IgD-negative memory B cell (primary cell): ENCODE measurements around the gene MYH3. TPM values are rescaled to one million over a fixed set of nuclear protein-coding genes. Genes with fewer than 3 reads are reported as not detected.

ENCODE experiments used
- H3K27ac Mint-ChIP-seq, 3 donors: one replicate each; pipeline ENCODE4 v1.8.0; 2020 to 2022; ENCODE audit warnings: mild to moderate bottlenecking in 3 of 3, mixed read lengths in 3 of 3, moderate library complexity in 1 of 3
- H3K27me3 Mint-ChIP-seq: one replicate; pipeline ENCODE4 v1.8.0; 2021; ENCODE audit warnings: mixed read lengths
- H3K36me3 Mint-ChIP-seq: one replicate; pipeline ENCODE4 v1.8.0; 2020; ENCODE audit warnings: mild to moderate bottlenecking, mixed read lengths
- H3K4me1 Mint-ChIP-seq, 3 donors: one replicate each; pipeline ENCODE4 v1.8.0; 2020 to 2022; ENCODE audit warnings: mixed read lengths in 3 of 3, mild to moderate bottlenecking in 1 of 3
- H3K4me3 Mint-ChIP-seq, 4 donors: one replicate each; pipeline ENCODE4 v1.8.0; 2020 to 2022; ENCODE audit warnings: mild to moderate bottlenecking in 4 of 4, mixed read lengths in 4 of 4, moderate library complexity in 3 of 4
- H3K9me3 Mint-ChIP-seq, 3 donors: one replicate each; pipeline ENCODE4 v1.8.0; 2020 to 2021; ENCODE audit warnings: mixed read lengths in 3 of 3, mild to moderate bottlenecking in 1 of 3
- polyA plus RNA-seq: library from polyadenylated mRNA; unstranded; fragments of 300-500 nt; fragmentation: Illumina TruSeq; gene quantifications from one replicate; pipeline ENCODE4 v1.2.3, GENCODE V29; 2021

MYH3 gene
- polyA plus RNA-seq, 1 donor from 2014 or later = 1.6 TPM

DNA sequence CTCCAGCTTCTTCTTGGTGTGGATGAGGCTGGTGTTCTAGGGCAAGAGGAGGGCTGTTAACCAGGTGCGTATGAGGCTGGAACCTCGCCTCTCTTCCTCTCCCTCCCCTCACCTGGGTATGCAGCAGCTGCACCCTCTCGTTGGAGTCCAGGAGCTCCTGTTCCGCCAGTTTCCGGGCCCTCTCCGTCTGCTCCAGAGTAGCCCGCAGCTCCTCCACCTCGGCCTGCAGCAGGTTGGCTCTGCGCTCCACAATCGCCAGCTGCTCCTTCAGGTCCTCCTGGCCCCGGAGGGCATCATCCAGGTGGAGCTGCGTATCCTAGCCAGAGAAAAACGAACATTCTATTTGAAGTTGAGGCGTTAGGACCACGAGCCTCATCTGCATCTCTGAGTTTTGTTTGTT is 25.4 kb downstream of the MYH3 start:
- no peaks in the 10 kb centered on the region for H3K9me3 Mint-ChIP-seq
- no peak overlapping the region for H3K4me3 Mint-ChIP-seq
- peaks cover 20 to 31% (median 27%) of the 10 kb centered on the region in 3 donors for H3K4me1 Mint-ChIP-seq
- H3K27ac Mint-ChIP-seq = no peak overlapping the region
- no peaks in the 10 kb centered on the region for H3K27me3 Mint-ChIP-seq
- H3K36me3 Mint-ChIP-seq = peaks cover 8% of the 10 kb centered on the region

DNA sequence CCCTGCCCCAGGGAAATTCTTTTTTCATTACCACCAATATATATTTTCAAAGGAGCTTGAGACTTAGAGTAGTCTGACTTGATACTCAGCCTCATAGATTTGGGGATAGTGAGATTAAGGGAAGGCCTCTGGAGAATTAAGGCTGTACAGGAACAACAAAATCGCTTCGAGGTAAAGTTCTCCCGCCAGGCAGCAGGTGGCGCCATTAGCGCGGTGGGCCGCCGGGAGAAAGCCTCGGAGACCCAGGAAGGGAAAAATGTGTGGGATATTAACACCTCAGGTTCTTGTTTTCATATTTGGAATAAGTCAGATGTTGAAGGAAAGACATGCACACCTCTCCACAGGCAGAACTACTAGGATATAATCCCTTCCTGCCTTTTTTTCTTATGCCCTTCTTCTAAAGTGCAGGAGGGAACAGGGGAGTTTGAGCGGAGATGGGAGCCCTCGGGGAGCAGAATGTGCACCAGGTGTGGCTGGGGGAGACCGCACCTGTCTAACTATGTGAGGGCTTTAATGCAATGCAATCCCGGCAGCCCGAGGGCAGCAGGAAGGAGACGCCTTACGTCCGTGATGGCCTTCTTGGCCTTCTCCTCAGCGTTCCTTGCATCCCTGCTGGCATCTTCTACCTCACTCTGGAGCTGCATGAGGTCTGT is 25.9 kb downstream of the MYH3 start:
- no peaks in the 10 kb centered on the region for H3K27me3 Mint-ChIP-seq
- H3K36me3 Mint-ChIP-seq = peaks cover 8% of the 10 kb centered on the region

DNA sequence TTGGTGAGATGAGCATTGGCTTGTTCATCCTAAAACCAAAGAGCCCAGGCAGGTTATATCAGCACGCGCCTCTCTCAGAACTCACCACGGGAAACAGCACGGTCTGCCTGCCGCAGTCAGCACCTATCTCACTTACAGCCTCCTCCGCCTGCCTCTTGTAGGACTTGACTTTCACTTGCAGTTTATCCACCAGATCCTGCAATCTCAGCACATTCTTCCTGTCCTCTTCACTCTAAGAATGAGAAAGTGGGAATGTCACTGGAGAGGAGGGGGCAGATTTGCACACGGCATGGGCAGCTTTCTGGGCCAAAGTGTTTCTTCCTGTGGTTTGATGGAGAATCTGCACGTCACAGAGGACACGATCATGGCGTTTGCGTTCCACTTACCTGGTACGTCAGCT is 27.4 kb downstream of the MYH3 start:
- H3K4me1 Mint-ChIP-seq = peaks cover 14 to 20% (median 18%) of the 10 kb centered on the region in 3 donors
- H3K4me3 Mint-ChIP-seq = no peak overlapping the region
- H3K27ac Mint-ChIP-seq = peak overlapping the region in 1 of 3 donors; percentile 65
- no peaks in the 10 kb centered on the region for H3K9me3 Mint-ChIP-seq
- peaks cover 8% of the 10 kb centered on the region for H3K36me3 Mint-ChIP-seq
- H3K27me3 Mint-ChIP-seq = no peaks in the 10 kb centered on the region

More for the DNA sequence above, 25.9 kb downstream of the MYH3 start:
- H3K9me3 Mint-ChIP-seq = no peaks in the 10 kb centered on the region
- H3K4me1 Mint-ChIP-seq = peaks cover 20 to 31% (median 27%) of the 10 kb centered on the region in 3 donors
- no peak overlapping the region for H3K4me3 Mint-ChIP-seq
- H3K27ac Mint-ChIP-seq = peak overlapping the region in 2 of 3 donors; percentile 57 to 67

DNA sequence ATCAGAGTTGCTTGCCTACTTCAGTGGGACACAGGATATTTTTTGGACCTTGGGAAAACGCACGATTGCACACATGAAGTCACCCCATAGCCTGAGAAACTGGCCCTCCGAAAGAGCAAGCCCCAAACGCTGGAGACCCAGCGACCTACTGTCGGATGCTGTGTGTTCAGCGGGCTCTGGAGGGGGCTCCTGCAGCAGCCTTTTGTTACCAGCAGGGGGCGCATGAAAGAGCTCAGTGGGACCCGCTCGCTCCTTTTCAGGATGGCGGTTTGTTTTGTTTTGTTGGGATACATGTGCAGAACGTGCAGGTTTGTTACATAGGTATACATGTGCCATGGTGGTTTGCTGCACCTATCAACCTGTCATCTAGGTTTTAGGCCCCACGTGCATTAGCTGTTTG is 28.4 kb downstream of the MYH3 start:
- Mint-ChIP-seq H3K27me3 (no peaks in the 10 kb centered on the region), H3K9me3 (no peaks in the 10 kb centered on the region), H3K4me1 (peaks cover 7 to 12% (median 8%) of the 10 kb centered on the region in 3 donors), H3K4me3 (no peak overlapping the region), H3K36me3 (peaks cover 8% of the 10 kb centered on the region), H3K27ac (no peak overlapping the region)

DNA sequence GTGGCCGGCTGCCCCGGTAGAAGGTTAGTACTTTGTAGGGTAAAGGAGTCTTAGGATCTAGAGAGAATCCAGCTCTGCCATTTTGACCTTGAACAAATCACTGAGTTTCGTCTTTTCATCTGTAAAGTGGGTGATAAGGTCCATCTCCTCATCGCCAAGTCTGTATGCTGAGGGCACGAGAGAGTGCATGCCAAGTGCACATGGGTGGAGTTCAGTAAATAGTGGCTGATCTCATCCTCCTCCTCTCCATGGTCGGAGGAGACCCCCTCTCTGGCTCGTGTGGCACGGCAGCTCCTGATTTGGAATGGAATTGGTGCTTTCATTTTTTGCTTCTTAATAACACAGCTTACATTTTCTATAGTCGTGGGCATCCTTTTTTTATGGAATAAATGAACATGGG is 30.7 kb downstream of the MYH3 start:
- no peaks in the 10 kb centered on the region for H3K9me3 Mint-ChIP-seq
- peaks cover 5 to 8% (median 6%) of the 10 kb centered on the region in 3 donors for H3K4me1 Mint-ChIP-seq
- H3K36me3 Mint-ChIP-seq = peaks cover 8% of the 10 kb centered on the region
- H3K27me3 Mint-ChIP-seq = no peaks in the 10 kb centered on the region
- H3K27ac Mint-ChIP-seq = no peak overlapping the region
- no peak overlapping the region for H3K4me3 Mint-ChIP-seq

DNA sequence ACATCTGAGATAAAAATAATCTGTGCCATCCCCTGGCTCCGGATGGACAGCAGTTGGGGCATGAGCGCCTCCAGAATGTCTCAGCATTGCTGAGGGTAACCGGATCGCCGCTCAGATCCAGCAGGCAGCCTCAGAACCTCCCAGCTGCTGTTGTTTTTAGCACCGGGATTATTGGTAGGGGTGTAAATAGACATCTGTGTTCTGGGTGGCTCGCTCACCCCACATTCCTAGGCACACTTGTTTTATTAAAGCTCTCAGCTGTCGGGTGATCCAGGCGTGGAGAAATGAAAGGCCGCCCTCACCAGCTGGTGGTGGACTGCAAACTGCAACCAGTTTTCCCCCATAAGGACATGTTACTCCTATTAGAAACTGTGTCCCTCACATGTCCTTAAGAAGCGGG is 32.1 kb downstream of the MYH3 start:
- peaks cover 2% of the 10 kb centered on the region for H3K36me3 Mint-ChIP-seq
- H3K9me3 Mint-ChIP-seq = no peaks in the 10 kb centered on the region
- H3K4me3 Mint-ChIP-seq = no peak overlapping the region
- H3K27ac Mint-ChIP-seq = no peak overlapping the region
- peaks cover 0 to 5% (median 4%) of the 10 kb centered on the region in 3 donors for H3K4me1 Mint-ChIP-seq
- H3K27me3 Mint-ChIP-seq = no peaks in the 10 kb centered on the region

DNA sequence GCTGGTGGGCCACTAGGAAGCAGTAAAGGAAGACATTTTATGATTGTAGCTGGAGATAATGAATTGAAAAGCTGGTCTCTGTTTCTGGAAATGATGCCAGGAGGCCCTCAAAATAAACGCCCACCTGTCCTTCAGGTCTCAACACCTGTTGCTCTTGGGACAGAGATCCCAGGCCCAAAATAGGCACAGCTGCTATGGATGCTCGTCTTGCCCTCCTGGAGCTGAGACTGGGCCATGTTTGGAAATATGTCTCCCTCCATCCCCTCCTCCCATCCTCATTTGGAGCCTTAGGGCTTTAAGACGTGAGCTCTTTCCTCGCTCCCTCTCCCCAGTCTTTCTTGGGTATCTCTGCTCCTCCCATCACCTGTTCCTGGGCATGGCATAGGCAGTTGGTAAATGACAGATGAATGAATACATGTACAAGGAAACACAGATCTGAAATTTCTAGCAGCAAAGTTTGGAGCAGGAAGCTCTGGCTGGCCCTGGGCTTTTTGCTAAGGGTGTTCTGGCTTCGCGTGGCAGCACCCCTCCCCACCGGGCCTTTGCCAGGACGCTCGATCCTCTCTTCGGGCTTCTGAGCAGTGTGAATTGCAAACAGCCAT is 33.3 kb downstream of the MYH3 start:
- H3K27ac Mint-ChIP-seq = peak overlapping the region in 1 of 3 donors; percentile 14
- H3K4me3 Mint-ChIP-seq = no peak overlapping the region
- H3K27me3 Mint-ChIP-seq = no peaks in the 10 kb centered on the region
- peaks cover 0 to 5% (median 4%) of the 10 kb centered on the region in 3 donors for H3K4me1 Mint-ChIP-seq
- no peaks in the 10 kb centered on the region for H3K9me3 Mint-ChIP-seq
- no peaks in the 10 kb centered on the region for H3K36me3 Mint-ChIP-seq

DNA sequence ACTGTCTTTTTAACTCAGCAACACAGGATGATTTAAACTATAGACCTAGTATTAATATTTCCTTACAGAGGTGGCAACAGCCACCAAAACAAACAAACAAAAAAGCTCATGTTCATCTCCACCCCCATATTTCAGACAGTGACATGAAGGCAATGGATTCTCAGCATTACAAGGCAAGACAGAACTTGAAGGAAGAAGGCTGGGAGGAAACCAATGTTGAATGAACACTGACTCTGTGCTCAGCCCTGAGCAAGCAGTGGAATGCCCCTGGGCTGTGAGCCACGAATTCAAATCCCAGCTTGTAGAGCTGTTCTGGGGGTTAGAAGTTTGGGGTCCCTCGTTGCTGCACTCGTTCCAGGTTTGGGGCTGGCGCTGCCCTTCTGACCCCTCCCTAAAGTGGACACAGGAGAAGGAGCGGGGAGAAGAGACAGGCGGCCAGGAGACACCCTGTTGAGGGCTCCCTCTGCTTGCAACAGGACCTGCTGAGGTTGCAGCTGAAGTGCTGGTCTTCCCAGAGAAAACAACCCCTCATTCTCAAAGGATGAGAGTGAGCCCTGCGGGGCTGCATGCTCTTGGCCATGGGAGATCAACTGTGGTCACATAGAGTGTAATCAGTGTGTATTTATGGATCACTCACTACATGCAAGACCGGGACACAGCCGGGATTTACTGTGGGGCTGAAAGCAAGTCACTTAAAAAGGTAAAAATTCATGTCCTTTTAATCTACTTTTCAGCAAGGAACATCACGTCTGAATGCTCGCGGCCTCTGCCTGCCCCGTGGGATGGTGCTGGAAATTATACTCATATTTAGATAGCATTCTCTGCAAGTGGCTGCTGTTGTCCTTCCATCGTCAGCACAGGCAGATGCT is 34.3 kb downstream of the MYH3 start:
- peak overlapping the region in 1 of 3 donors; percentile 40 for H3K27ac Mint-ChIP-seq
- no peak overlapping the region for H3K4me3 Mint-ChIP-seq
- H3K9me3 Mint-ChIP-seq = no peaks in the 10 kb centered on the region
- peaks cover 3% of the 10 kb centered on the region for H3K27me3 Mint-ChIP-seq
- peaks cover 0 to 9% (median 7%) of the 10 kb centered on the region in 3 donors for H3K4me1 Mint-ChIP-seq
- H3K36me3 Mint-ChIP-seq = no peaks in the 10 kb centered on the region

DNA sequence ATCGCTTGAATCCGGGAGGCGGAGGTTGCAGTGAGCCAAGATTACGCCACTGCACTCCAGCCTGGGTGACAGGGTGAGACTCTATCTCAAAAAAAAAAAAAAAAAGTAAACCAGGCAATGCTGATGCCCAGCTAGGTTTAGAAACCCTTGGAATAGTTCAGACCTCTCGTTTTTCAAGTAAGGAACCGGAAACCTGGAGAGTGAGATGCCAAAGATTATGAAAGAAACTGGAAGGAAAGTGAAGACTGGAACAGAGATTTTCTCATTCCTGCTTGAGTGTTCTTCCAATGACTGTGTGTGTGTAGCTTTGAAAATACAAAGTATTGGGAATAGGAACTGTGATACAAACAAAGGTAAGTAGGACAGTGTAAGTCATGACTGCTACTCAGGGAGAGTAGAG is 35.7 kb downstream of the MYH3 start:
- H3K27me3 Mint-ChIP-seq = peaks cover 3% of the 10 kb centered on the region
- peaks cover 0 to 9% (median 7%) of the 10 kb centered on the region in 3 donors for H3K4me1 Mint-ChIP-seq
- no peaks in the 10 kb centered on the region for H3K36me3 Mint-ChIP-seq
- H3K27ac Mint-ChIP-seq = peak overlapping the region in 1 of 3 donors; percentile 31
- no peaks in the 10 kb centered on the region for H3K9me3 Mint-ChIP-seq
- H3K4me3 Mint-ChIP-seq = no peak overlapping the region

DNA sequence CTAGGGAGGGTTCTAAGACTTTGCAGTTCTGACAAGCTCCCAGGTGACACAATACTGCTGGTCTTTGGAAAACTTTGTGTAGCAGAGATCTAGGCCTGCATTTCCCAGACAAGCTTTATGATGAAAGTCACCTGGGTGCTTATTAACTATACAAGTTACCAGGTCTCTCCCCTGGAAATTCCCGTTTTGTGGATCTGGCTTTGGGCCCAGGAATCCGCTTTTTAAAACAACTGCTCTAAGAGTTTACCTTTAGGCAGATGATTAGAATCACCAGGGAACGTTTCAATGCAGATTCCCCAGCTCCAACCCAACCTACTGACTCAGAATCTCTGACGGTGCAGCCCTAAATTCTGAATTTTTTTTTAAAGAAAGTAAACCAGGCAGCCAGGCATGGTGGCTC is 36.3 kb downstream of the MYH3 start:
- peaks cover 0 to 9% (median 7%) of the 10 kb centered on the region in 3 donors for H3K4me1 Mint-ChIP-seq
- no peak overlapping the region for H3K27ac Mint-ChIP-seq
- H3K4me3 Mint-ChIP-seq = no peak overlapping the region
- H3K9me3 Mint-ChIP-seq = no peaks in the 10 kb centered on the region
- peaks cover 3% of the 10 kb centered on the region for H3K27me3 Mint-ChIP-seq
- no peaks in the 10 kb centered on the region for H3K36me3 Mint-ChIP-seq

DNA sequence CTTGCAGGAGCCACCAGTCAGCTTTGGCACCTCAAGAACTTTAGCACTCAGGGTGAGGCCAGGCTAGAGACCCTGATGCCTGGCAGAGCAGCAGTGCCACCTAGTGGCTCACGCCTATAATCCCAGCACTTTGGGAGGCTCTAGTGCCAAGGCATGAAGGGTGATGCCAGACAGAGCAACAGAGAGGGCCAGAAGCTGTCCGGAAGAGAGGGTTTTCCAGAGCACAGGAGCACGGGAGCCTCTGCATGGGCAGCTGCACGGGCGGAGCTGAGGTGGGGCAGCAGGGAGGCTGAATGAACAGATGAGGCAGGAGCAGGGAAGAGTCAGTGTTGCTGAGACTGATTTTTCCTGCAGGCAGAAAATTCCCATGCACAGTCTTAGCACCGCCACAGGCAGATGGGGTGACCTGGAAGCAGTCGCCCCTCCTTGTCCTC is 38.9 kb downstream of the MYH3 start:
- Mint-ChIP-seq H3K27ac (no peak overlapping the region), H3K4me3 (no peak overlapping the region), H3K36me3 (no peaks in the 10 kb centered on the region), H3K27me3 (peaks cover 3% of the 10 kb centered on the region), H3K4me1 (peaks cover 0 to 9% (median 7%) of the 10 kb centered on the region in 3 donors), H3K9me3 (no peaks in the 10 kb centered on the region)

DNA sequence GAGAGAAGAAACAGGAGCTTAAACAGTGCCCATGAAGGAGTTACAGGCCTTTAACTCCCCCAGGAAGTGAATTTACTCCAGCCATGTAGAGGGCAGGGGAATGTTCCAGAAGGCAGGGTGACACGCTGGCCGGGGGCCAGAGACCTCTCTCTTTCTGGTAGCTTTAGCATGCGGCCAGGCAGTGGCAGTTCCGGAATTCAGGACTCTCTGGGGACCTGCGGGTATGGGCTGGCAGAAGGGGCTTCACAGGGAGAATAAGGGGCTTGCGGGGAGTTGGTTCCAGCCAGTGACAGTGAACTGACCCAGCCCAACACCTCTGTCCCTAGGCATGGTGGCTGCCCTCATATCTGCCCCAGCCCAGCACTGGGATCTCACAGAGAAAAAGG is 40.0 kb downstream of the MYH3 start:
- peaks cover 3% of the 10 kb centered on the region for H3K27me3 Mint-ChIP-seq
- H3K9me3 Mint-ChIP-seq = no peaks in the 10 kb centered on the region
- H3K27ac Mint-ChIP-seq = no peak overlapping the region
- peaks cover 0 to 4% (median 4%) of the 10 kb centered on the region in 3 donors for H3K4me1 Mint-ChIP-seq
- no peaks in the 10 kb centered on the region for H3K36me3 Mint-ChIP-seq
- H3K4me3 Mint-ChIP-seq = peak overlapping the region in 1 of 4 donors; percentile 17

DNA sequence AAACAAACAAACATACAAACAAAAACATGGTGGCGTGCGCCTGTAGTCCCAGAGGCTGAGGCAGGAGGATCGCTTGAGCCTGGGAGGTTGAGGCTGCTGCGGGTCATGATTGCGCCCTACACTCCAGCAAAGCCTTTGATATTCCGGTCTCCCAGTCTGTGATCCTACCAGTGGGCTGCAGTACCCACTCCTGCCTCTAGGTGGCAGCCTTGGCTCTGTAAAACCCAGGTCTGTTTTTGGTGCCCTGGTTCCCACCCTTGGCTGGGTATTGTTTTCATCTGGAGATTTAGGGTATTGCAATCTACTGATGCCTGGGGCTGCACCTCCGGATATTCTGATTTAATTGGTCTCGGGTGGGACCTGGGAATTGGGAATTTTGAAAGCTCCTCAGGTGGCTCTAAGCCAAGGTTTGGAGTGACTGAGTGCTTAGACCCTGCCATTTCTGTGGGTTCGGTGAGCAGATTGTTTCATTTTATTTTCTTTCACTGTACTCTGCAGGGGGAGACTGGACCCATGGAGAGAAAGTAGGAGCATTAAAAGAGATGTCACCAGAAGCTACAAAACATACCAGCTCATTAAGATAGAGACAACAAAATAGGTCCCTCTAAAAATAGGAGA is 40.5 kb downstream of the MYH3 start:
- Mint-ChIP-seq H3K4me3 (peak overlapping the region in 1 of 4 donors; percentile 17), H3K27ac (no peak overlapping the region), H3K9me3 (no peaks in the 10 kb centered on the region), H3K4me1 (peaks cover 0 to 4% (median 4%) of the 10 kb centered on the region in 3 donors), H3K27me3 (peaks cover 3% of the 10 kb centered on the region), H3K36me3 (no peaks in the 10 kb centered on the region)

DNA sequence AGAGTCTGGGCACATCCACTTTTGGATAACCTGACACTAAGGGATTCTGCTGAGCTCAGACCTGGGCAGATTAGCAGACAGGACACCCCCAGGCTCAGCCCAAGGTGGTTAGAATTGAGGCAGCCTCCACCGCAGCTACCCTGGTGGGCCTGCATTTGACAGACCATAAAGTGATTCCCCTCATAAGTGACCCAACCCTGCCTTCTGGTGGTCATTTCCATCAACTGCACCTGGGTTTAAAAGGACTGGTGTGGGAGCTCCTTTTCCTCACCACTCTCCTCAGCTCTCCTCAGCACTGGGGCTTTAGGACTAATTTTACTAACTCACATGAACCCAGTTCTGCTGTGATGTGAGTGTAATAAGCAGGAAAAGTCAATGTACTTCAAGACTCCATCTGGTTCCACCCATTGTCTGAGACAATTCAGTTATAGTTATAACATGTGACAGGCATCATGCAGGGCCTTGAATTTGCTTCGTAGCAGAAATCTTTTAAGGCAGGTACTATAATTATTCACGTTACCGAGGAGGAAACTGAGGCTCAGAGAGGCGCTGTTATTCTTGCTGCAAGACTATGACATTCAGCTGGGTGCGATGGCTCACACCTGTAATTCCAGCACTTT is 42.5 kb downstream of the MYH3 start:
- no peaks in the 10 kb centered on the region for H3K36me3 Mint-ChIP-seq
- H3K9me3 Mint-ChIP-seq = no peaks in the 10 kb centered on the region
- no peak overlapping the region for H3K27ac Mint-ChIP-seq
- no peak overlapping the region for H3K4me3 Mint-ChIP-seq
- peaks cover 0 to 4% (median 4%) of the 10 kb centered on the region in 3 donors for H3K4me1 Mint-ChIP-seq
- peaks cover 3% of the 10 kb centered on the region for H3K27me3 Mint-ChIP-seq
